HG03159 (cell line): ENCODE data around the gene EDC3.
"Not testable (repeated sequence)": the region's sequence is repeated elsewhere in the genome, so short reads cannot be mapped to it uniquely, and the experiment has no call there.

Experiments
- ATAC-seq: cut with Tn5 transposase; IDR thresholded peaks from one replicate; pipeline ENCODE4 v1.9.1; 2021; ENCODE audit warnings: mild to moderate bottlenecking, moderate library complexity; ENCODE audit not compliant: unreplicated experiment

EDC3 gene

GRCh38 chr15:74710319-74711094 lies 14.7 kb upstream of the EDC3 start:
- ATAC-seq, result no peak

GRCh38 chr15:74709892-74710291 lies 14.1 kb upstream of the EDC3 start:
- ATAC-seq, result no peak

GRCh38 chr15:74709011-74709410 lies 13.2 kb upstream of the EDC3 start:
- ATAC-seq, result no peak

- ATAC-seq, result no peak
Measured at GRCh38 chr15:74696808-74697207, 984 bp upstream of the EDC3 start.

- no peak for ATAC-seq
Measured at GRCh38 chr15:74696398-74696729, 540 bp upstream of the EDC3 start.

GRCh38 chr15:74692327-74692726 lies 3.5 kb downstream of the EDC3 start:
- no peak for ATAC-seq

- ATAC-seq, result no peak
Measured at GRCh38 chr15:74683758-74684157, 12.1 kb downstream of the EDC3 start.

- ATAC-seq, result no peak
Measured at GRCh38 chr15:74682954-74683353, 12.9 kb downstream of the EDC3 start.

- ATAC-seq, result no peak
Measured at GRCh38 chr15:74680456-74680855, 15.4 kb downstream of the EDC3 start.

GRCh38 chr15:74676801-74677200 lies 19.0 kb downstream of the EDC3 start:
- no peak for ATAC-seq

GRCh38 chr15:74674161-74674560 lies 21.7 kb downstream of the EDC3 start:
- ATAC-seq, result no peak

- no peak for ATAC-seq
Measured at GRCh38 chr15:74669627-74670026, 26.2 kb downstream of the EDC3 start.

GRCh38 chr15:74667975-74668374 lies 27.8 kb downstream of the EDC3 start:
- no peak for ATAC-seq

GRCh38 chr15:74664670-74665069 lies 31.2 kb downstream of the EDC3 start:
- ATAC-seq, result no peak

GRCh38 chr15:74664028-74664616 lies 31.7 kb downstream of the EDC3 start:
- ATAC-seq, result no peak

- no peak for ATAC-seq
Measured at GRCh38 chr15:74663303-74664027, 32.4 kb downstream of the EDC3 start.

GRCh38 chr15:74662064-74662860 lies 33.6 kb downstream of the EDC3 start:
- no peak for ATAC-seq

- ATAC-seq, result not testable (repeated sequence)
Measured at GRCh38 chr15:74661280-74661679, 34.5 kb downstream of the EDC3 start.

- no peak for ATAC-seq
Measured at GRCh38 chr15:74657846-74658245, 38.0 kb downstream of the EDC3 start.

GRCh38 chr15:74656935-74657535 lies 38.8 kb downstream of the EDC3 start:
- ATAC-seq, result no peak

GRCh38 chr15:74655424-74655823 lies 40.4 kb downstream of the EDC3 start:
- ATAC-seq, result no peak
